H1 (cell line): ENCODE data around the gene RGS6. TPM values are rescaled to one million over a fixed set of nuclear protein-coding genes. Genes with fewer than 3 reads are reported as not detected.

Experiments used
- CTCF ChIA-PET: fragments of 300-600 bp; sonication (Branson Sonifier 250); formaldehyde crosslinking; loops from one replicate; lab custom pipeline; 2021; ENCODE audit not compliant: partially characterized antibody; lab: Charles Lee
- POLR2A ChIA-PET: fragments of 300-600 bp; sonication (Branson Sonifier 250); formaldehyde crosslinking; loops from one replicate; lab custom pipeline; 2021; ENCODE audit warnings: inconsistent platforms; ENCODE audit not compliant: partially characterized antibody; lab: Charles Lee
- DNase-seq, 2 experiments: peaks; one replicate each; pipeline versions ENCODE4 v3.0.0 to v3.0.0-alpha.2; 2010 to 2022; ENCODE audit warnings: low spot score in 2 of 2, low read depth in 1 of 2, mixed read lengths in 1 of 2
- FAIRE-seq: peaks from 2 replicates; lab custom pipeline; 2011; peaks lifted over from hg19 to GRCh38; lab: Jason Lieb, UNC
- H2AFZ ChIP-seq: 2 replicates; pipeline ENCODE4 v1.8.1; 2012; ENCODE audit warnings: low read length, inconsistent platforms
- H2AK5ac ChIP-seq: 2 replicates; pipeline ENCODE4 v1.6.1; 2013; ENCODE audit warnings: low read depth, low read length
- H2BK120ac ChIP-seq: replicated peaks from 2 replicates; pipeline ENCODE3; 2013; ENCODE audit warnings: low read depth, low read length, inconsistent platforms
- H2BK12ac ChIP-seq: 2 replicates; pipeline ENCODE4 v1.6.1; 2013; ENCODE audit warnings: low read depth, low read length
- H2BK15ac ChIP-seq: 2 replicates; pipeline ENCODE4 v1.6.1; 2013; ENCODE audit warnings: low read length
- H2BK20ac ChIP-seq: 2 replicates; pipeline ENCODE4 v1.6.1; 2013; ENCODE audit warnings: low read length
- H2BK5ac ChIP-seq: 2 replicates; pipeline ENCODE4 v1.6.1; 2013; ENCODE audit warnings: low read depth, low read length
- H3K14ac ChIP-seq: 2 replicates; pipeline ENCODE4 v1.6.1; 2013; ENCODE audit warnings: inconsistent platforms; ENCODE audit not compliant: insufficient read length
- H3K18ac ChIP-seq: 2 replicates; pipeline ENCODE4 v1.6.1; 2013; ENCODE audit warnings: low read length; ENCODE audit errors: extremely low read depth
- H3K23ac ChIP-seq: 2 replicates; pipeline ENCODE4 v1.6.1; 2013; ENCODE audit warnings: inconsistent platforms; ENCODE audit not compliant: insufficient read length
- H3K23me2 ChIP-seq: 2 replicates; pipeline ENCODE4 v1.6.1; 2013; ENCODE audit warnings: low read depth, low read length
- H3K27ac ChIP-seq: 2 replicates; pipeline ENCODE4 v1.6.1; 2011; ENCODE audit warnings: low read depth, low read length, inconsistent platforms
- H3K27me3 ChIP-seq, 4 experiments: replicated peaks in 1 of 4; 1 replicate in 1 of 4; 2 replicates in 3 of 4; pipeline versions ENCODE4 v1.6.1 to v1.8.1; 2011 to 2013; ENCODE audit warnings: low read length in 3 of 4, mild to moderate bottlenecking in 3 of 4, inconsistent platforms in 2 of 4, mixed read lengths in 2 of 4, moderate library complexity in 1 of 4; ENCODE audit not compliant: control insufficient read depth in 3 of 4, insufficient read depth in 3 of 4; ENCODE audit errors: extremely low read depth in 1 of 4
- H3K36me3 ChIP-seq, 4 experiments: 2 replicates each; pipeline versions ENCODE4 v1.6.1 to v1.8.1; 2011 to 2013; ENCODE audit warnings: mild to moderate bottlenecking in 4 of 4, low read length in 3 of 4, moderate library complexity in 2 of 4, control low read depth in 1 of 4, inconsistent platforms in 1 of 4; ENCODE audit not compliant: insufficient read depth in 4 of 4, control insufficient read depth in 2 of 4
- H3K4ac ChIP-seq: replicated peaks from 2 replicates; pipeline ENCODE3; 2013; ENCODE audit warnings: low read length, low read depth, mixed read lengths, inconsistent platforms; ENCODE audit not compliant: insufficient read length
- H3K4me1 ChIP-seq, 4 experiments: replicated peaks in 1 of 4; 1 replicate in 1 of 4; 2 replicates in 3 of 4; pipeline versions ENCODE4 v1.6.1 to v1.8.1; 2011 to 2013; ENCODE audit warnings: low read length in 3 of 4, inconsistent platforms in 2 of 4, mixed read lengths in 1 of 4; ENCODE audit not compliant: insufficient read depth in 4 of 4, control insufficient read depth in 3 of 4
- H3K4me2 ChIP-seq, 2 experiments: 2 replicates each; pipeline versions ENCODE4 v1.6.1 to v1.8.1; 2011 to 2013; ENCODE audit warnings: low read depth in 2 of 2, low read length in 2 of 2, control low read depth in 1 of 2, inconsistent platforms in 1 of 2, mild to moderate bottlenecking in 1 of 2; ENCODE audit not compliant: insufficient read depth in 1 of 2
- H3K4me3 ChIP-seq, 4 experiments: fragments of 200-600, 300-600 bp in 1 of 4; sonication (generic), shearing (Covaris generic), sonication (Bioruptor Twin) in 1 of 4; 2 replicates each; pipeline versions ENCODE4 v1.5.1 to v1.8.1; 2011 to 2016; ENCODE audit warnings: low read length in 4 of 4, low read depth in 3 of 4, control low read depth in 2 of 4, inconsistent platforms in 2 of 4, mild to moderate bottlenecking in 2 of 4, mixed read lengths in 1 of 4, moderate library complexity in 1 of 4; ENCODE audit not compliant: insufficient read depth in 2 of 4; ENCODE audit errors: extremely low read depth in 1 of 4
- H3K56ac ChIP-seq: replicated peaks from 2 replicates; pipeline ENCODE3; 2013; ENCODE audit warnings: low read depth, mild to moderate bottlenecking, mixed read lengths, low read length, inconsistent platforms; ENCODE audit not compliant: insufficient read length
- H3K79me1 ChIP-seq: 2 replicates; pipeline ENCODE4 v1.6.1; 2013; ENCODE audit warnings: low read depth, low read length, control low read depth
- H3K79me2 ChIP-seq, 2 experiments: 2 replicates each; pipeline versions ENCODE4 v1.6.1 to v1.8.1; 2012 to 2013; ENCODE audit warnings: low read length in 2 of 2, mild to moderate bottlenecking in 2 of 2, inconsistent platforms in 1 of 2; ENCODE audit not compliant: insufficient read depth in 2 of 2, control insufficient read depth in 1 of 2
- H3K9ac ChIP-seq, 4 experiments: replicated peaks in 1 of 4; 1 replicate in 1 of 4; 2 replicates in 3 of 4; pipeline versions ENCODE4 v1.6.1 to v1.8.1; 2011 to 2013; ENCODE audit warnings: low read depth in 3 of 4, low read length in 3 of 4, control low read depth in 2 of 4, mild to moderate bottlenecking in 2 of 4, moderate library complexity in 2 of 4, inconsistent platforms in 1 of 4; ENCODE audit errors: extremely low read depth in 1 of 4
- H3K9me3 ChIP-seq, 2 experiments: 2 replicates each; pipeline versions ENCODE4 v1.6.1 to v1.8.1; 2012 to 2013; ENCODE audit warnings: mild to moderate bottlenecking in 2 of 2, moderate library complexity in 2 of 2, control low read depth in 1 of 2, inconsistent platforms in 1 of 2, low read depth in 1 of 2, low read length in 1 of 2, mixed read lengths in 1 of 2; ENCODE audit not compliant: insufficient read depth in 2 of 2
- H4K20me1 ChIP-seq, 2 experiments: replicated peaks in 1 of 2; 2 replicates each; pipeline versions ENCODE3 to v1.8.1; 2011 to 2013; ENCODE audit warnings: inconsistent platforms in 2 of 2, low read length in 2 of 2, mild to moderate bottlenecking in 1 of 2; ENCODE audit not compliant: insufficient read depth in 2 of 2, control insufficient read depth in 1 of 2
- H4K5ac ChIP-seq: 2 replicates; pipeline ENCODE4 v1.6.1; 2013; ENCODE audit warnings: low read length, low read depth, mixed read lengths, inconsistent platforms; ENCODE audit not compliant: insufficient read length
- H4K8ac ChIP-seq: 2 replicates; pipeline ENCODE4 v1.8.0; 2013; ENCODE audit warnings: mild to moderate bottlenecking, moderate library complexity, low read length, inconsistent platforms; ENCODE audit not compliant: insufficient read depth; ENCODE audit errors: extremely low read depth
- H4K91ac ChIP-seq: replicated peaks from 2 replicates; pipeline ENCODE3; 2013; ENCODE audit warnings: low read length, mixed read lengths, inconsistent platforms; ENCODE audit not compliant: insufficient read length
- CEBPB ChIP-seq: IDR thresholded peaks from 2 replicates; pipeline ENCODE4 v1.6.1; 2012; ENCODE audit warnings: low read depth, low read length
- GTF2F1 ChIP-seq: IDR thresholded peaks from 2 replicates; pipeline ENCODE4 v1.6.1; 2012; ENCODE audit warnings: low read depth, low read length, improper control_type of control experiment, borderline replicate concordance
- JUN ChIP-seq: IDR thresholded peaks from 2 replicates; pipeline ENCODE4 v1.6.1; 2011; ENCODE audit warnings: low read depth, mild to moderate bottlenecking, improper control_type of control experiment, low read length
- MAFK ChIP-seq: IDR thresholded peaks from 2 replicates; pipeline ENCODE4 v1.6.1; 2012; ENCODE audit warnings: low read depth, mild to moderate bottlenecking, improper control_type of control experiment, low read length
- NANOG ChIP-seq: IDR thresholded peaks from 2 replicates; pipeline ENCODE4 v1.6.1; 2011; ENCODE audit warnings: low read length, low read depth, mild to moderate bottlenecking, inconsistent platforms; ENCODE audit not compliant: insufficient read depth, poor library complexity, severe bottlenecking
- NRF1 ChIP-seq: IDR thresholded peaks from 2 replicates; pipeline ENCODE4 v1.6.1; 2011; ENCODE audit warnings: mild to moderate bottlenecking, low read depth, low read length, improper control_type of control experiment
- POLR2A ChIP-seq, 2 experiments: IDR thresholded peaks; 1 replicate in 1 of 2; 2 replicates in 1 of 2; pipeline ENCODE4 v1.6.1; 2011; ENCODE audit warnings: low read depth in 2 of 2, low read length in 2 of 2, mild to moderate bottlenecking in 2 of 2; ENCODE audit errors: control extremely low read depth in 1 of 2
- POLR2AphosphoS5 ChIP-seq: IDR thresholded peaks from 2 replicates; pipeline ENCODE4 v1.6.1; 2011; ENCODE audit warnings: low read depth, low read length
- RXRA ChIP-seq: IDR thresholded peaks from 2 replicates; pipeline ENCODE4 v1.6.1; 2011; ENCODE audit warnings: low read depth, mild to moderate bottlenecking, low read length, moderate library complexity; ENCODE audit not compliant: insufficient read depth
- SAP30 ChIP-seq: fragments of 300-600 bp; sonication (generic); IDR thresholded peaks from 2 replicates; pipeline ENCODE4 v1.7.1; 2012; ENCODE audit warnings: low read length, moderate library complexity, mild to moderate bottlenecking, inconsistent platforms; ENCODE audit not compliant: insufficient read depth, insufficient replicate concordance
- SP1 ChIP-seq: IDR thresholded peaks from 2 replicates; pipeline ENCODE4 v1.6.1; 2011; ENCODE audit warnings: low read depth, low read length
- TAF7 ChIP-seq: optimal IDR thresholded peaks from 2 replicates; pipeline ENCODE3; 2011; ENCODE audit warnings: low read depth, mild to moderate bottlenecking, inconsistent platforms, low read length, moderate library complexity, borderline replicate concordance
- TBP ChIP-seq: IDR thresholded peaks from 2 replicates; pipeline ENCODE4 v1.6.1; 2011; ENCODE audit warnings: low read depth, low read length, improper control_type of control experiment
- WGBS, 2 experiments: shearing (Covaris generic) in 1 of 2; methylation state at CpG; one replicate each; pipeline versions ENCODE4 v1.1.6 to v1.1.7; 2013 to 2015; ENCODE audit warnings: low lambda C conversion rate in 2 of 2, mixed read lengths in 2 of 2, inconsistent platforms in 1 of 2, low coverage in 1 of 2, missing lambda C conversion rate in 1 of 2; ENCODE audit not compliant: insufficient replicate concordance in 2 of 2, insufficient coverage in 1 of 2, insufficient read length in 1 of 2; ENCODE audit errors: extremely low coverage in 1 of 2, missing lambda C conversion rate in 1 of 2; 5-methylcytosine and 5-hydroxymethylcytosine counted together
- polyA plus RNA-seq, 7 experiments: library from polyadenylated mRNA; depleted of rRNA in 3 of 7; stranded (reverse) in 5 of 7; unstranded in 2 of 7; fragments of >200 nt in 5 of 7; fragments of 200-250 nt in 2 of 7; gene quantifications; 1 replicate in 5 of 7; 2 replicates in 1 of 7; 4 replicates in 1 of 7; pipeline versions ENCODE4 v1.2.1 to v1.2.3, GENCODE V29; 2011 to 2013; ENCODE audit warnings: missing spikeins in 2 of 7, mixed read lengths in 2 of 7
- total RNA-seq: library from RNA; stranded (reverse); fragmentation: NEBNext Ultra II Directional; extraction: Animal tissue kit (Norgen Biotek cat#: 25700); gene quantifications from 2 replicates; pipeline ENCODE4 v1.2.1, GENCODE V29; 2021

The RGS6 gene
- total and polyA plus RNA-seq, 2 of the 8 experiments (the other 6 are each of a cell fraction or from before 2014, with no cell fraction given), result 0.26 to 1.1 TPM

DNA sequence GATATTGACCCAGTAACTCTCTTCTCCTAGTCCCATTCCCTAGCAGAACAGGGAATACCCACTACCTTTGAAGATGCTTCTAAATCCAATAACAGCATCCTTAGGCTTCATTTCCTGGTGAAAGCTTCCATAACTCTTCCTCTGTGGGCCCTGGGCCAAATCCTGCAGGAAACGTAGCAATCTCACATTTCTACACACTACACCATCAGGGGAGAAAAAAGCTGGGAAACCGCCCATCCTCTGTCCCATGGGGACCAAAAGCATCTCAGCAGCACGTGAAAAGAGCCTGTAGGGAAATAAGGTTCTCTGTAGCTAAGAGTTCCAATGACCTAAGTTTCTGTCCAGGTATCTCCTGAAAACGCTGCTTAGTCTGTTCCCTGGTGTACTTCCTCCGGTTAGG is 621.4 kb downstream of the RGS6 start:
- Histone ChIP-seq H3K4me2 (no peak overlapping the region; a peak in 1 of 4 replicates), H4K5ac (no peak overlapping the region)

More for the DNA sequence above, 621.4 kb downstream of the RGS6 start:
- Histone ChIP-seq H2BK12ac (no peak overlapping the region), H2BK15ac (no peak overlapping the region), H4K20me1 (no peaks in the 10 kb centered on the region), H3K4ac (no peak overlapping the region), H3K36me3 (no peaks in the 10 kb centered on the region), H3K4me1 (peaks cover 0 to 6% (median 2%) of the 10 kb centered on the region in 4 experiments; a peak in 4 of 7 replicates), H2BK20ac (no peak overlapping the region), H3K23me2 (no peaks in the 10 kb centered on the region), H3K23ac (no peak overlapping the region), H2BK5ac (no peak overlapping the region), H3K4me3 (no peak overlapping the region), H3K56ac (no peak overlapping the region), H2AFZ (no peak overlapping the region), H3K27me3 (no peaks in the 10 kb centered on the region; a peak in 1 of 7 replicates), H3K9ac (no peak overlapping the region), H3K9me3 (no peaks in the 10 kb centered on the region), H3K79me2 (no peaks in the 10 kb centered on the region), H2BK120ac (no peak overlapping the region), H3K18ac (no peak overlapping the region), H3K27ac (no peak overlapping the region), H4K91ac (no peak overlapping the region), H3K14ac (no peak overlapping the region), H3K79me1 (no peaks in the 10 kb centered on the region), H2AK5ac (no peak overlapping the region), H4K8ac (no peak overlapping the region)
- DNase-seq (no peak), FAIRE-seq (no peak)
- TF ChIP-seq POLR2AphosphoS5 (no peak), SAP30 (no peak), TBP (no peak), CEBPB (no peak), SP1 (no peak), RXRA (no peak), NANOG (no peak), POLR2A (IDR thresholded peaks at IDR 0.05; ENCODE audit: control extremely low read depth in 1 of 2, low read depth in 2 of 2, low read length in 2 of 2) (no peak), GTF2F1 (no peak), JUN (no peak), MAFK (no peak), NRF1 (no peak), TAF7 (no peak)
- 77% methylated on average over 5 of the region's 5 CpGs; no CpG with 5 or more reads in 1 of the 2 experiments for WGBS, 2 experiments
- CTCF ChIA-PET, result interaction anchor here (0.6 to 3.4 kb wide), 8 partner anchors 9 to 736 kb away, joined by 3 to 12 read pairs (median 4); no protein-coding TSS in a partner anchor
- POLR2A ChIA-PET, result interaction anchor here (1.2 kb wide), 1 partner anchor 9 kb away, joined by 3 read pairs; no protein-coding TSS in a partner anchor
